ES-I3 (cell line): ENCODE results near the gene CDH3.
A peak's percentile ranks its signal among the peaks of the same experiment; 100 is the strongest.

Source experiments
- H3K36me3 ChIP-seq: 2 replicates; pipeline ENCODE4 v1.6.1; 2013; ENCODE audit warnings: mild to moderate bottlenecking, low read length, control low read depth, moderate library complexity; ENCODE audit not compliant: insufficient read depth
- H3K4me1 ChIP-seq: 2 replicates; pipeline ENCODE4 v1.6.1; 2013; ENCODE audit warnings: mild to moderate bottlenecking, control low read depth, low read length; ENCODE audit not compliant: insufficient read depth
- H3K9ac ChIP-seq: 2 replicates; pipeline ENCODE4 v1.6.1; 2013; ENCODE audit warnings: low read depth, mild to moderate bottlenecking, low read length, moderate library complexity
- H3K9me3 ChIP-seq: 2 replicates; pipeline ENCODE4 v1.6.1; 2013; ENCODE audit warnings: mild to moderate bottlenecking, low read length, moderate library complexity; ENCODE audit not compliant: control insufficient read depth, insufficient read depth

Gene CDH3

DNA sequence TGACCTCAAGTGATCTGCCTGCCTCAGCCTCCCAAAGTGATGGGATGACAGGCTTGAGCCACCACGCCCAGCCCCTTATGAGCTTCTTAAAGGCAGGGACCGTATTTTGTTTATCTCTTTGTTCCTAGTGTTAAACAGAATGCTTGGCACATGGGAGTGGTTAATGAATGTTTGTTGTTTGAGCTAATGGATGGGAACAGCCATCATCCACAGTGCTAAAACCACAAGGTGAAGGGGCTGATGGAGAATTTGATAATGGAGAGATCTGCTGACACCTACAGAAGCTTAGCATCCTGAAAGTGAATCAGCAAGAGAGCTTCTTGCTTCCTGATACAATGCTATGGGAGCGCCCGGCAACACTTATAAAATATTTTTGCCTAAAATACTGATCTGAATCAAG lies 83.4 kb downstream of the CDH3 start:
- H3K4me1 ChIP-seq: peaks cover 11% of the 10 kb centered on the region
- no peaks in the 10 kb centered on the region for H3K36me3 ChIP-seq
- no peak overlapping the region for H3K9ac ChIP-seq
- H3K9me3 ChIP-seq: no peaks in the 10 kb centered on the region

DNA sequence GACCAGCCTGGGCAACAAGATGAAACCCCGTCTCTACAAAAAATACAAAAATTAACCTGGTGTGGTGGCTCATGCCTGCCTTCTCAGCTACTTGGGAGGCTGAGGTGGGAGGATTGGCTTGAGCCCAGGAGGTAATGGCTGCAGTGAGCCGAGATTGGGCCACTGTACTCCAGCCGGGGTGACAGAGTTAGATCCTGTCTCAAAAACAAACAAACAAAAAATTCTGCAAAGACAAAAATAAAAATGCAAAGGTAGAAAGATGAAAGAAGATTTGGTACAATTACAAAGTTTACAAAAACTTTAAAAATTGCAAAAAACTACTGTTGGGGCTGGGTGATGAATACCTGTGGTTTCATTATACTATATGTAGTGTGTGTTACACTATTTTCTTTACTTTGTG lies 86.5 kb downstream of the CDH3 start:
- Histone ChIP-seq H3K4me1 (peaks cover 11% of the 10 kb centered on the region), H3K9me3 (no peaks in the 10 kb centered on the region), H3K9ac (no peak overlapping the region; the same call in 1 of the 2 replicates), H3K36me3 (no peaks in the 10 kb centered on the region)

DNA sequence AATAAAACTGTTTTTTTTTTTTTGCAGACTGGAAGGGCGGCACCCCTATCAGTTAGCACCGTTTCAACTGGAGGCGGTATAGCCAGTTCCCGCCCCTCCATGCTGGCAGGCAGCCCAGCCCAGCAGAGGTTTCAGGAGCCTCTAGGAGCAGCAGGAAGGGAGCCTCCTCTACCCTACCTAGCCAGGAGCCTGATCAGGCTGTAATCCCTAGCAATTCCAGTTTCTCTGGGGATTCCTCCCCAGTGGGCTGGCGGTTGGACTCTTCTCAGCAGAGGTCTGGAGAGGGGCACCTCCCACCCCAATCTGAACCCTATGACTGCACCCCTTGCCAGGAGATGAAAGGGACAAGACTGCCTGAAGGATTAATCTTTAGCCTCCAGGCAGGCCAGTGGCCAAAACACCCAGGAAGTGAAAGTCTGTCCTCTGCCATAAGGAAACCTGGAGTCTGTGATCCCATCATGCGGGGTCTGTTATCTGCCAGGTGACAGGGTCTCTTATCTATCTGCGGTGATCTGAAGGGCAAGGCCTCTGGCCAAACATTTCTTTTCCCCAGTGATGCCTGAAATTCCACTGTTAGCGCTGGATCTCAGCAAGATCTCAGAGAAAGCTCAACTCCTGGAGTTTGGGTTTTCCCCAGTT lies 87.1 kb downstream of the CDH3 start:
- Histone ChIP-seq H3K9ac (peak overlapping the region; percentile 22), H3K36me3 (no peaks in the 10 kb centered on the region), H3K4me1 (peaks cover 11% of the 10 kb centered on the region), H3K9me3 (no peaks in the 10 kb centered on the region)

GRCh38 chr16:68732741-68733399 lies 87.8 kb downstream of the CDH3 start:
- peak overlapping the region; percentile 22 for H3K9ac ChIP-seq
- peaks cover 11% of the 10 kb centered on the region for H3K4me1 ChIP-seq
- no peaks in the 10 kb centered on the region for H3K9me3 ChIP-seq
- no peaks in the 10 kb centered on the region for H3K36me3 ChIP-seq

DNA sequence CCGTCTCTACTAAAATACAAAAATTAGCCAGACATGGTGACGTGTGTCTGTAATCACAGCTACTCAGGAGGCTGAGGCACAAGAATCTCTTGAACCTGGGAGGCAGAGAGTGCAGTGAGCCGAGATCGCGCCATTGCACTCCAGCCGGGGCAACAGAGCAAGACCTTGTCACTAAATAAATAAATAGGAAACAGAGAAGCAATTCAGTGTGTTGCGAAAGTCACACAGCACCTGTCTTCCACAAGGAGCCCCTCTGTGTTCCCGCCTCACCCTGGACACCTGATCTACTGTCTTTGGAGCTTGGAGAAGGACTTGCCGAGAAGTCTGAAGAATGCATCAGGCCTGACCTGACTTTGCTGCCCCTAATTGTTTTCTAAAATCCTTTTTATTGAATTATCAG lies 88.5 kb downstream of the CDH3 start:
- Histone ChIP-seq H3K9ac (no peak overlapping the region), H3K9me3 (no peaks in the 10 kb centered on the region), H3K36me3 (no peaks in the 10 kb centered on the region), H3K4me1 (peaks cover 11% of the 10 kb centered on the region)

DNA sequence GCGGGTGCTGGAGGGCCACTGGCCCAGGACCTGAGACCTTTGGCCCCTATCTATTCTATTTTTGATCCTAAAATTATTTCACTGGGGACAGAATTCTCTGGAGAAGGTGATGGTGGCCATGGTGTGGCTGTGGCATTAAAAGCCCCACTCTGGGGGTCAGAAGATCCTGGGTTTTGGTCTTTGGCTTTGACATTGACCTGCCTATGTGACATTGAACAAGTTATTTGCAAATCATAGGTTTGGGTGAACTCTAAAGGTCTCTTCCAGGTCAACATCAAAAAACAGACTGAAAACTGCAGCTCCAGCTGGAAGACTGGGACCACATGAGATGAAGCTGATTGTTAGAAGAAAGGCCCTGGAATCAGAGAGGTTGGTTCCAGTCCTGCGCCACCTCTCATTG lies 89.7 kb downstream of the CDH3 start:
- no peaks in the 10 kb centered on the region for H3K36me3 ChIP-seq
- no peaks in the 10 kb centered on the region for H3K9me3 ChIP-seq
- peaks cover 11% of the 10 kb centered on the region for H3K4me1 ChIP-seq
- no peak overlapping the region for H3K9ac ChIP-seq

DNA sequence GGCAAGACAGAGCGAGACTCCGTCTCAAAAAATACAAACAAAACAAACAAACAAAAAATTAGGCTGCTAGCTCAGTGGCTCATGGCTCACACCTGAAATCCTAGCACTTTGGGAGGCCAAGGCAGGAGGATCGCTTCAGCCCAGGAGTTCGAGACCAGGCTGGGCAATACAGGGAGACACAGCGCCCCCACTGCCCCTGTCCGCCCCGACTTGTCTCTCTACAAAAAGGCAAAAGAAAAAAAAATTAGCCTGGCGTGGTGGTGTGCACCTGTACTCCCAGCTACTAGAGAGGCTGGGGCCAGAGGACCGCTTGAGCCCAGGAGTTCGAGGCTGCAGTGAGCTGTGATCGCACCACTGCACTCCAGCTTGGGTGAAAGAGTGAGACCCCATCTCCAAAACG lies 91.5 kb downstream of the CDH3 start:
- Histone ChIP-seq H3K4me1 (peaks cover 21% of the 10 kb centered on the region), H3K9ac (peak overlapping the region; percentile 78; the same call in 1 of the 2 replicates), H3K36me3 (no peaks in the 10 kb centered on the region; the same call in 1 of the 2 replicates), H3K9me3 (no peaks in the 10 kb centered on the region)

DNA sequence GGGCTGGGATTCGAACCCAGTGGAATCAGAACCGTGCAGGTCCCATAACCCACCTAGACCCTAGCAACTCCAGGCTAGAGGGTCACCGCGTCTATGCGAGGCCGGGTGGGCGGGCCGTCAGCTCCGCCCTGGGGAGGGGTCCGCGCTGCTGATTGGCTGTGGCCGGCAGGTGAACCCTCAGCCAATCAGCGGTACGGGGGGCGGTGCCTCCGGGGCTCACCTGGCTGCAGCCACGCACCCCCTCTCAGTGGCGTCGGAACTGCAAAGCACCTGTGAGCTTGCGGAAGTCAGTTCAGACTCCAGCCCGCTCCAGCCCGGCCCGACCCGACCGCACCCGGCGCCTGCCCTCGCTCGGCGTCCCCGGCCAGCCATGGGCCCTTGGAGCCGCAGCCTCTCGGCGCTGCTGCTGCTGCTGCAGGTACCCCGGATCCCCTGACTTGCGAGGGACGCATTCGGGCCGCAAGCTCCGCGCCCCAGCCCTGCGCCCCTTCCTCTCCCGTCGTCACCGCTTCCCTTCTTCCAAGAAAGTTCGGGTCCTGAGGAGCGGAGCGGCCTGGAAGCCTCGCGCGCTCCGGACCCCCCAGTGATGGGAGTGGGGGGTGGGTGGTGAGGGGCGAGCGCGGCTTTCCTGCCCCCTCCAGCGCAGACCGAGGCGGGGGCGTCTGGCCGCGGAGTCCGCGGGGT lies 92.1 kb downstream of the CDH3 start, which contains the start of gene CDH1:
Gene CDH1 (plus strand): TSS at position 247 of the 684 bp plus-strand sequence. CDS start 124 bp downstream, at position 371.
- Histone ChIP-seq H3K4me1 (peaks cover 19% of the 10 kb centered on the region), H3K36me3 (no peaks in the 10 kb centered on the region; the same call in 1 of the 2 replicates), H3K9me3 (no peaks in the 10 kb centered on the region), H3K9ac (peak within 1 kb of the TSS; percentile 78)

DNA sequence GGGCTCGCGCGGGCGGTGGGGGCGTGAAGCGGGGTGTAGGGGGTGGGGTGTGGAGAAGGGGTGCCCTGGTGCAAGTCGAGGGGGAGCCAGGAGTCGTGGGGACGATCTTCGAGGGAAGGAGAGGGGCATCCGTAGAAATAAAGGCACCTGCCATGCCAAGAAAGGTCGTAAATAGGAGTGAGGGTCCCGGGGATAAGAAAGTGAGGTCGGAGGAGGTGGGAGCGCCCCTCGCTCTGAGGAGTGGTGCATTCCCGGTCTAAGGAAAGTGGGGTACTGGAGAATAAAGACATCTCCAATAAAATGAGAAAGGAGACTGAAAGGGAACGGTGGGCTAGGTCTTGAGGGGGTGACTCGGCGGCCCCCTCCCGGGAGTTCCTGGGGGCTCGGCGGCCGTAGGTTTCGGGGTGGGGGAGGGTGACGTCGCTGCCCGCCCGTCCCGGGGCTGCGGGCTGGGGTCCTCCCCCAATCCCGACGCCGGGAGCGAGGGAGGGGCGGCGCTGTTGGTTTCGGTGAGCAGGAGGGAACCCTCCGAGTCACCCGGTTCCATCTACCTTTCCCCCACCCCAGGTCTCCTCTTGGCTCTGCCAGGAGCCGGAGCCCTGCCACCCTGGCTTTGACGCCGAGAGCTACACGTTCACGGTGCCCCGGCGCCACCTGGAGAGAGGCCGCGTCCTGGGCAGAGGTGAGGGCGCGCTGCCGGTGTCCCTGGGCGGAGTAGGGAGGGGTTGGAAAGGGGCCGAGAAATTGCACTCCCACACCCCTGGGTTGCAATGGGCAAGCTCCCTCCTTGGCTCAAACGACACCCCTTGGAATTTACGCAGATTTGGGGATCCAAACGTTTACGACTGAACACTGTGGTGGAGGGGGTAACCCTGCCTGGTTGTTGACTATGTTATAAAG lies 92.9 kb downstream of the CDH3 start:
- Histone ChIP-seq H3K9ac (peak overlapping the region; percentile 78), H3K36me3 (no peaks in the 10 kb centered on the region; the same call in 1 of the 2 replicates), H3K4me1 (peaks cover 16% of the 10 kb centered on the region), H3K9me3 (no peaks in the 10 kb centered on the region)

DNA sequence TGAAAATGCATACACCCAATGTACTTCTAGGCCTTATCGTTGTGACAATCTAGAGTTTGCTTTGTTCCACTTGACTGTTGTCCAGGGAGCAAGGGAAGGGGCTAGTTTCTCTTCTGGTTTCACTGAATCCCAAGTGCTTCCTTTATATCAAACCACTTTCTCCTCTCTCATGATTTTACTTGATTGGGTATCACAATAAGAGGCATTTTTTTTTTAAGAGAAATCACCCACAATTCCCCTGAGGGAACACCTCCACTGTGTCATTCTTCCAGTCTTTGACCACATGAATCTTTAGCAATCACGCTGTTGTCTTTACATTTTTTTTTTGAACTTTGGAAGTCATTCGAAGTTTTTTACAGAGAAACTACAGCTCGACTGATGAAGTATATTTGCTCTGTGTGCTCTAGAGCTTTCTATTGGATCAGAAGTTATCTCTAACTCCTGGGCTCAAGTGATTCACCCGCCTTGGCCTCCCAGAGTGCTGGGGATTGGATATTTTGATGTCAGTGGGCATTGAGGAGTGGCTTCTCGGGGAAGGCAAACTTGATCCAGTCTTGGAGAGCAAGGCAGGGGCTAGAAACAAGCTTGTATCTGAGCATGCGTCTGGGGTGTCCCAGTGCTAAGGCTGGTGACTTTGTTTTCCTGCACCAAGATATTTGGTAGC lies 95.0 kb downstream of the CDH3 start:
- no peaks in the 10 kb centered on the region; the same call in 1 of the 2 replicates for H3K36me3 ChIP-seq
- H3K9me3 ChIP-seq: no peaks in the 10 kb centered on the region
- H3K9ac ChIP-seq: no peak overlapping the region
- H3K4me1 ChIP-seq: peaks cover 25% of the 10 kb centered on the region

- H3K4me1 ChIP-seq: peaks cover 25% of the 10 kb centered on the region
- no peaks in the 10 kb centered on the region for H3K9me3 ChIP-seq
- H3K9ac ChIP-seq: no peak overlapping the region
- H3K36me3 ChIP-seq: no peaks in the 10 kb centered on the region; the same call in 1 of the 2 replicates
Measured at GRCh38 chr16:68740628-68741346, 95.7 kb downstream of the CDH3 start.

DNA sequence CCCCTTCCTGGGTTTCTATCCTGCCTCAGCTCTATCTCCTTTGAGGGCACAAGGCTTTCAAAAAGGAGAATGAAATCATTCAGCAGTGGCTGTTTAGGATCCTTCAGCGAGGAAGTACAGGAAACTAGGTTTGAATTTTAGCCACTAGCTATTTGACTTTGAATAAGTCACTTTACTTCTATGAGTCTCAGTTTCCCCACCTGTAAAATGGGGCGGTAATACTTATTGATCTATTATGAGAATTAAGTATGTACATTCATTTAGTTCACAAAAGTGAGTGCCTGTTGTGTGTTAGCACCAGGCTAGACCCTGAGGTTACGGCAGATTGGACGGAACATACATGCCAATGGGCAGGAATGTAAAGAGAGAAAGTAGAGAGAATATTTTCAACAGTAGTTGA lies 98.6 kb downstream of the CDH3 start:
- Histone ChIP-seq H3K4me1 (peaks cover 25% of the 10 kb centered on the region), H3K9me3 (no peaks in the 10 kb centered on the region), H3K36me3 (no peaks in the 10 kb centered on the region; the same call in 1 of the 2 replicates), H3K9ac (no peak overlapping the region)

GRCh38 chr16:68744744-68745280 lies 99.7 kb downstream of the CDH3 start:
- H3K9me3 ChIP-seq: no peaks in the 10 kb centered on the region
- H3K36me3 ChIP-seq: no peaks in the 10 kb centered on the region; the same call in 1 of the 2 replicates
- H3K9ac ChIP-seq: peak overlapping the region; percentile 16; the same call in 1 of the 2 replicates
- H3K4me1 ChIP-seq: peaks cover 29% of the 10 kb centered on the region
